HepG2 (cell line): Measurements from ENCODE around the gene ADM. TPM values are rescaled to one million over a fixed set of nuclear protein-coding genes. Genes with fewer than 3 reads are reported as not detected.

Source experiments
- ARNT2 ChIP-seq: sonication (generic); formaldehyde crosslinking; IDR thresholded peaks from 2 replicates; pipeline ENCODE4 v1.8.0; 2022; ENCODE audit warnings: mild to moderate bottlenecking, low read depth, missing genetic modification reagents, moderate library complexity
- FOSL1 ChIP-seq: sonication (generic); formaldehyde crosslinking; IDR thresholded peaks from 2 replicates; pipeline ENCODE4 v1.9.0; 2021; ENCODE audit warnings: missing genetic modification reagents, borderline replicate concordance
- FOXA3 ChIP-seq: IDR thresholded peaks from 2 replicates; pipeline ENCODE4 v1.6.1; 2016; ENCODE audit warnings: missing genetic modification reagents, missing compliant biosample characterization
- FOXP4 ChIP-seq: sonication (generic); formaldehyde crosslinking; IDR thresholded peaks from 2 replicates; pipeline ENCODE4 v1.4.0; 2020; ENCODE audit warnings: missing genetic modification reagents
- IRF2 ChIP-seq: IDR thresholded peaks from 2 replicates; pipeline ENCODE4 v1.6.1; 2018; ENCODE audit warnings: missing genetic modification reagents, missing compliant biosample characterization
- KDM6A ChIP-seq: IDR thresholded peaks from 2 replicates; pipeline ENCODE4 v1.6.1; 2016; ENCODE audit warnings: low read depth
- MLX ChIP-seq: IDR thresholded peaks from 2 replicates; pipeline ENCODE4 v1.6.1; 2016
- NAIF1 ChIP-seq: sonication (generic); formaldehyde crosslinking; IDR thresholded peaks from 2 replicates; pipeline ENCODE4 v1.5.0; 2020; ENCODE audit warnings: mild to moderate bottlenecking, missing genetic modification reagents, borderline replicate concordance
- NR0B2 ChIP-seq: sonication (generic); formaldehyde crosslinking; IDR thresholded peaks from 2 replicates; pipeline ENCODE4 v1.4.0; 2020; ENCODE audit warnings: mild to moderate bottlenecking, missing genetic modification reagents
- NR2C2 ChIP-seq: sonication (generic); formaldehyde crosslinking; IDR thresholded peaks from 2 replicates; pipeline ENCODE4 v1.4.0; 2020; ENCODE audit warnings: missing genetic modification reagents, mild to moderate bottlenecking, moderate library complexity, borderline replicate concordance
- PAWR ChIP-seq: sonication (generic); formaldehyde crosslinking; IDR thresholded peaks from 2 replicates; pipeline ENCODE4 v1.4.0; 2020; ENCODE audit warnings: missing genetic modification reagents, mild to moderate bottlenecking, borderline replicate concordance
- RFXANK ChIP-seq: IDR thresholded peaks from 2 replicates; pipeline ENCODE4 v1.6.1; 2016
- SOX5 ChIP-seq: IDR thresholded peaks from 2 replicates; pipeline ENCODE4 v1.6.1; 2016; ENCODE audit warnings: borderline replicate concordance
- SRSF1 ChIP-seq: fragments of 200-400 bp; formaldehyde crosslinking; optimal IDR thresholded peaks from 2 replicates; pipeline ENCODE3; 2017; ENCODE audit warnings: mild to moderate bottlenecking, low read depth, low read length, moderate library complexity
- THAP7 ChIP-seq: sonication (generic); formaldehyde crosslinking; IDR thresholded peaks from 2 replicates; pipeline ENCODE4 v1.8.1; 2023; ENCODE audit warnings: mild to moderate bottlenecking, missing genetic modification reagents
- YY1 ChIP-seq: IDR thresholded peaks from 2 replicates; pipeline ENCODE4 v1.6.1; 2011; ENCODE audit warnings: low read length, low read depth, moderate library complexity, mild to moderate bottlenecking; ENCODE audit not compliant: insufficient read depth, insufficient replicate concordance
- ZBTB34 ChIP-seq: sonication (generic); formaldehyde crosslinking; IDR thresholded peaks from 2 replicates; pipeline ENCODE4 v1.8.0; 2022; ENCODE audit warnings: mild to moderate bottlenecking, missing genetic modification reagents
- ZBTB7A ChIP-seq: sonication (generic); formaldehyde crosslinking; IDR thresholded peaks from 2 replicates; pipeline ENCODE4 v1.8.0; 2022; ENCODE audit warnings: mild to moderate bottlenecking, missing genetic modification reagents
- ZNF264 ChIP-seq: sonication (generic); formaldehyde crosslinking; IDR thresholded peaks from 2 replicates; pipeline ENCODE4 v1.4.0; 2020; ENCODE audit warnings: missing genetic modification reagents
- ZNF333 ChIP-seq: sonication (generic); formaldehyde crosslinking; IDR thresholded peaks from 2 replicates; pipeline ENCODE4 v1.4.0; 2020; ENCODE audit warnings: mild to moderate bottlenecking, missing genetic modification reagents, borderline replicate concordance
- ZNF546 ChIP-seq: sonication (generic); formaldehyde crosslinking; conservative IDR thresholded peaks from 2 replicates; pipeline ENCODE4 v1.8.1; 2023; ENCODE audit warnings: mild to moderate bottlenecking, missing genetic modification reagents
- ZNF550 ChIP-seq: sonication (generic); formaldehyde crosslinking; IDR thresholded peaks from 2 replicates; pipeline ENCODE4 v1.4.0; 2020; ENCODE audit warnings: mild to moderate bottlenecking, missing genetic modification reagents, borderline replicate concordance
- ZNF558 ChIP-seq: sonication (generic); formaldehyde crosslinking; IDR thresholded peaks from 2 replicates; pipeline ENCODE4 v1.9.0; 2022; ENCODE audit warnings: mild to moderate bottlenecking, missing genetic modification reagents, borderline replicate concordance
- ZNF563 ChIP-seq: sonication (generic); formaldehyde crosslinking; IDR thresholded peaks from 2 replicates; pipeline ENCODE4 v1.8.0; 2022; ENCODE audit warnings: mild to moderate bottlenecking, moderate library complexity, missing genetic modification reagents
- polyA plus RNA-seq, 8 experiments: library from polyadenylated mRNA; depleted of rRNA in 3 of 8; stranded (reverse) in 7 of 8; unstranded in 1 of 8; fragments of >200 nt; fragmentation: Illumina TruSeq in 4 of 8; extraction: Trizol in 4 of 8; gene quantifications; 2 replicates each; pipeline versions ENCODE4 v1.2.1 to v1.2.3, GENCODE V29; 2011 to 2016; ENCODE audit warnings: low read depth in 4 of 8, missing spikeins in 1 of 8, mixed read lengths in 1 of 8; ENCODE audit not compliant: insufficient read depth in 1 of 8
- total RNA-seq, 5 experiments: library from RNA; depleted of rRNA; stranded (reverse); fragments of >200 nt; fragmentation: Illumina TruSeq; extraction: Trizol; gene quantifications; 2 replicates each; pipeline ENCODE4 v1.2.3, GENCODE V29; 2016; ENCODE audit warnings: low read depth in 1 of 5

The ADM gene
- total and polyA plus RNA-seq, 2 of the 13 experiments (the other 11 are each of a cell fraction or from before 2014, with no cell fraction given), result 10.7 to 26.1 TPM

GRCh38 chr11:10288881-10289764 lies 15.8 kb upstream of the ADM start (continued):
- TF ChIP-seq ZNF264 (CRISPR knock-in tag) (peak; percentile 87), ARNT2 (CRISPR knock-in tag) (peak; percentile 39; the same call in 1 of the 2 replicates), ZNF550 (CRISPR knock-in tag) (no peak), ZNF333 (CRISPR knock-in tag) (peak; percentile 26; the same call in 1 of the 2 replicates), FOXA3 (peak; percentile 92), NR0B2 (no peak; the same call in 1 of the 2 replicates), NAIF1 (CRISPR knock-in tag) (no peak; the same call in 1 of the 2 replicates), ZNF546 (CRISPR knock-in tag) (peak; percentile 93; the same call in 1 of the 2 replicates), YY1 (peak; percentile 32), ZNF558 (CRISPR knock-in tag) (0 out of 2 replicates have a peak, but pooled peaks have one; percentile 35), PAWR (CRISPR knock-in tag) (no peak), KDM6A (CRISPR knock-in tag) (peak; percentile 94), NR2C2 (CRISPR knock-in tag) (peak; percentile 49; the same call in 1 of the 2 replicates), FOXP4 (peak; percentile 83), IRF2 (CRISPR knock-in tag) (peak; percentile 87), RFXANK (no peak), SRSF1 (peak; percentile 86), FOSL1 (CRISPR knock-in tag) (no peak), THAP7 (CRISPR knock-in tag) (0 out of 2 replicates have a peak, but pooled peaks have one; percentile 34), ZBTB34 (CRISPR knock-in tag) (peak; percentile 80), ZNF563 (CRISPR knock-in tag) (0 out of 2 replicates have a peak, but pooled peaks have one; percentile 12), MLX (CRISPR knock-in tag) (0 out of 2 replicates have a peak, but pooled peaks have one; percentile 24), ZBTB7A (peak; percentile 97), SOX5 (peak; percentile 80)
